HTERT RPE-1 (cell line): Measurements from ENCODE around the gene TSHZ3.

Experiments
- in situ Hi-C: fragments of 300-500 bp; cut with MboI; formaldehyde crosslinking; loops from 4 replicates; pipeline ENCODE4 v1.14.3; 2020; ENCODE audit warnings: low sequenced_read_pairs

Gene TSHZ3

GRCh38 chr19:31349160-31349881 is at the start of gene TSHZ3:
Gene TSHZ3 (minus strand): TSS chr19:31349436. CDS start chr19:31349219, 217 bp downstream.
- in situ Hi-C loops, result no loop called here

GRCh38 chr19:31397308-31397707 is 48.1 kb upstream of the TSHZ3 start:
- in situ Hi-C loops, result no loop called here

GRCh38 chr19:31392464-31392863 is 43.2 kb upstream of the TSHZ3 start:
- in situ Hi-C loops, result no loop called here

- in situ Hi-C loops, result no loop called here
Observed at GRCh38 chr19:31391518-31391917, 42.3 kb upstream of the TSHZ3 start.

- in situ Hi-C loops, result no loop called here
Observed at GRCh38 chr19:31390711-31391110, 41.5 kb upstream of the TSHZ3 start.

GRCh38 chr19:31389874-31390273 is 40.6 kb upstream of the TSHZ3 start:
- in situ Hi-C loops, result no loop called here

- in situ Hi-C loops, result no loop called here
Observed at GRCh38 chr19:31387717-31388301, 38.6 kb upstream of the TSHZ3 start.

GRCh38 chr19:31386806-31387205 is 37.6 kb upstream of the TSHZ3 start:
- in situ Hi-C loops, result no loop called here

- in situ Hi-C loops, result no loop called here
Observed at GRCh38 chr19:31385744-31386143, 36.5 kb upstream of the TSHZ3 start.

GRCh38 chr19:31383553-31383952 is 34.3 kb upstream of the TSHZ3 start:
- in situ Hi-C loops, result no loop called here

GRCh38 chr19:31380854-31381253 is 31.6 kb upstream of the TSHZ3 start:
- in situ Hi-C loops, result no loop called here

GRCh38 chr19:31378404-31378803 is 29.2 kb upstream of the TSHZ3 start:
- in situ Hi-C loops, result no loop called here

- in situ Hi-C loops, result no loop called here
Observed at GRCh38 chr19:31377736-31378135, 28.5 kb upstream of the TSHZ3 start.

GRCh38 chr19:31372246-31372781 is 23.1 kb upstream of the TSHZ3 start:
- in situ Hi-C loops, result no loop called here

- in situ Hi-C loops, result no loop called here
Observed at GRCh38 chr19:31370216-31370615, 21.0 kb upstream of the TSHZ3 start.

- in situ Hi-C loops, result no loop called here
Observed at GRCh38 chr19:31364963-31365362, 15.7 kb upstream of the TSHZ3 start.

GRCh38 chr19:31361728-31362127 is 12.5 kb upstream of the TSHZ3 start:
- in situ Hi-C loops, result no loop called here

- in situ Hi-C loops, result no loop called here
Observed at GRCh38 chr19:31357315-31357673, 8.1 kb upstream of the TSHZ3 start.

GRCh38 chr19:31356587-31357314 is 7.5 kb upstream of the TSHZ3 start:
- in situ Hi-C loops, result no loop called here

- in situ Hi-C loops, result no loop called here
Observed at GRCh38 chr19:31355665-31356289, 6.5 kb upstream of the TSHZ3 start.
